Right lobe of liver (tissue), 4 donors: ENCODE measurements around the gene GTPBP10.

Experiments
- POLR2A ChIP-seq: fragments of 450-650 bp; IDR thresholded peaks from one replicate; pipeline ENCODE4 v1.6.1; 2017; ENCODE audit warnings: antibody characterized with exemption, mild to moderate bottlenecking
- TF ChIP-seq, protein P1 (sequence below), 4 donors: fragments of 200-600 bp in 3 of 4; fragments of 450-650 bp in 1 of 4; IDR thresholded peaks; one replicate each; pipeline versions ENCODE4 v1.5.1 to v1.8.0; 2016 to 2022; ENCODE audit warnings: antibody characterized with exemption in 4 of 4, mild to moderate bottlenecking in 2 of 4
- donor health status: DM: no; HTN: no; CAD: no.
- donor health status: DM: no; HTN: no; CAD: no.
- donor health status: DM: no; HTN: yes; CAD: no.

DNA sequence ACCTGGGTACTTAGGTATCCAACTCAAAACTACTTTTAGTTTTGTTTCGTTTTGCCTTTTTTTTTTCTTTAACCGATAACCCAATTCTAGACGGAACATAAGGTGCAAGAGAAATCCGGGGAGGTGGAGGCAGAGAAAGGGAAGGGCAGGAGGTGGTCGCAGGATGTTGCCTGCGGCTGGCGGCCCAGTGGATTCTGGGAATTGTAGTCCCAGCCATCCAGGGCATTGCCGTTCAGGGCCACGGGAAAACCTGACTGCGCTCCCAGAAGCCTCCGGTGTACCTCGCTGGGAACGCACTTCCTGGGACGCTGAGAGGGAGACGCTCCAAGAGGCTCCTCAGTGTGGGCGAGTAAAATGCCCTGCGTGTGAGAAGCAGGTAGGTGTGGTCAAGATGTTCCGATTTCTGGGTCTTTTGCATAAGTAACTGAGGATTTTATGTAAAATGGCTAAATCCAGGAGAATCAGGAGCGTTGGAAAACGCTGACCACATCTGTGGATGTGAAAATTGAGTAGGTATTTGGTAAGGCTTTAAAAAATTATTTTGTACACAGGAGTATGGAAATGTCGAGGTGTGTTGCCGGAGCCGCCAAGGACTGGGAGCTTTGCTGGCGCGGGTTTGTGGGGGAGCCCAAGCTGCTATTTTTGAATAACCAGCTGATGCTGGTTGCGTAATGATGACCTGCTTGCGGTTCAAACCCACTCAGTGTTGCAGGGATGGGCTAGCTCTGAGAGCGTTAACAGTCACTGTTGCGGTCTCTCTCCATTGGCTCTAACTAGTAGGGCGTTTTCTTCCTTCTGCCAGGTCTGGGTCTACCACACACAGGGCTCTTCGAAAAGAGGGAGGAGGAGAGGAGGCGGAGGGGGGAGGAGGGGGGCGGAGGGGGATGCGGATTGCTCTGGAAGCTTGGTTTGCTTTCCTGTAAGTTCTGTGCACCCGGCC is 56.9 kb downstream of the GTPBP10 start, which contains the start of gene CLDN12:
- TF ChIP-seq, protein P1, sequence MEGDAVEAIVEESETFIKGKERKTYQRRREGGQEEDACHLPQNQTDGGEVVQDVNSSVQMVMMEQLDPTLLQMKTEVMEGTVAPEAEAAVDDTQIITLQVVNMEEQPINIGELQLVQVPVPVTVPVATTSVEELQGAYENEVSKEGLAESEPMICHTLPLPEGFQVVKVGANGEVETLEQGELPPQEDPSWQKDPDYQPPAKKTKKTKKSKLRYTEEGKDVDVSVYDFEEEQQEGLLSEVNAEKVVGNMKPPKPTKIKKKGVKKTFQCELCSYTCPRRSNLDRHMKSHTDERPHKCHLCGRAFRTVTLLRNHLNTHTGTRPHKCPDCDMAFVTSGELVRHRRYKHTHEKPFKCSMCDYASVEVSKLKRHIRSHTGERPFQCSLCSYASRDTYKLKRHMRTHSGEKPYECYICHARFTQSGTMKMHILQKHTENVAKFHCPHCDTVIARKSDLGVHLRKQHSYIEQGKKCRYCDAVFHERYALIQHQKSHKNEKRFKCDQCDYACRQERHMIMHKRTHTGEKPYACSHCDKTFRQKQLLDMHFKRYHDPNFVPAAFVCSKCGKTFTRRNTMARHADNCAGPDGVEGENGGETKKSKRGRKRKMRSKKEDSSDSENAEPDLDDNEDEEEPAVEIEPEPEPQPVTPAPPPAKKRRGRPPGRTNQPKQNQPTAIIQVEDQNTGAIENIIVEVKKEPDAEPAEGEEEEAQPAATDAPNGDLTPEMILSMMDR (IDR thresholded peaks at IDR 0.05): no peak
- peak; percentile 85 for TF ChIP-seq POLR2A
